NCI-H748 treated with DMSO at 0.1 percent for 48 hours (cell line): ENCODE results near the gene KRTDAP.

Experiments used
- DNase-seq: peaks from one replicate; lab custom pipeline; 2025; lab: John Stamatoyannopoulos, UW

The KRTDAP gene

GRCh38 chr19:35490364-35490763 is at the start of gene KRTDAP:
Gene KRTDAP (minus strand): TSS chr19:35490464. CDS start chr19:35490442, 22 bp downstream.
- no peak for DNase-seq

- DNase-seq: no peak
These were observed 49.6 kb upstream of the KRTDAP start for GRCh38 chr19:35539850-35540249.

- no peak for DNase-seq
These were observed 49.0 kb upstream of the KRTDAP start for GRCh38 chr19:35539314-35539713.

GRCh38 chr19:35534803-35535480 is 44.7 kb upstream of the KRTDAP start:
- DNase-seq: no peak

GRCh38 chr19:35533822-35534392 is 43.6 kb upstream of the KRTDAP start:
- no peak for DNase-seq

GRCh38 chr19:35533201-35533821 is 43.0 kb upstream of the KRTDAP start, which contains the start of gene GAPDHS:
Gene GAPDHS (plus strand): TSS chr19:35533456. CDS start chr19:35533528, 72 bp downstream.
- no peak for DNase-seq

- no peak for DNase-seq
These were observed 41.0 kb upstream of the KRTDAP start for GRCh38 chr19:35531291-35531690.

GRCh38 chr19:35529241-35530218 is 39.3 kb upstream of the KRTDAP start:
- DNase-seq: no peak

- no peak for DNase-seq
These were observed 38.2 kb upstream of the KRTDAP start, which contains the start of gene SBSN for GRCh38 chr19:35528218-35529038. Gene SBSN (minus strand): TSS chr19:35528311. CDS start chr19:35528281, 30 bp downstream.

GRCh38 chr19:35525873-35526272 is 35.6 kb upstream of the KRTDAP start:
- no peak for DNase-seq

- no peak for DNase-seq
These were observed 34.0 kb upstream of the KRTDAP start for GRCh38 chr19:35524181-35524837.

GRCh38 chr19:35522745-35523327 is 32.6 kb upstream of the KRTDAP start:
- DNase-seq: no peak

GRCh38 chr19:35521124-35521743 is 31.0 kb upstream of the KRTDAP start:
- no peak for DNase-seq

GRCh38 chr19:35519291-35519690 is 29.0 kb upstream of the KRTDAP start:
- no peak for DNase-seq

- no peak for DNase-seq
These were observed 28.0 kb upstream of the KRTDAP start for GRCh38 chr19:35518313-35518712.

GRCh38 chr19:35517342-35517741 is 27.1 kb upstream of the KRTDAP start:
- no peak for DNase-seq

GRCh38 chr19:35516310-35516709 is 26.0 kb upstream of the KRTDAP start:
- no peak for DNase-seq

- no peak for DNase-seq
These were observed 24.1 kb upstream of the KRTDAP start for GRCh38 chr19:35514282-35514809.

GRCh38 chr19:35513628-35514281 is 23.5 kb upstream of the KRTDAP start, which contains the start of gene DMKN:
Gene DMKN (minus strand): TSS chr19:35513649. CDS start chr19:35513475, 174 bp downstream.
- DNase-seq: no peak
